Neural cell (in vitro differentiated cells): Measurements from ENCODE around the gene APBB1IP.

ENCODE experiments used
- CTCF ChIP-seq: fragments of 450-650 bp; IDR thresholded peaks from 2 replicates; pipeline ENCODE4 v1.5.1; 2014; ENCODE audit warnings: antibody characterized with exemption, mild to moderate bottlenecking, moderate library complexity; ENCODE audit not compliant: poor library complexity, severe bottlenecking
- EZH2 ChIP-seq: fragments of 200-600, 300-800 bp; shearing (Covaris generic), sonication (generic); IDR thresholded peaks from 2 replicates; pipeline ENCODE4 v1.6.1; 2014; ENCODE audit warnings: antibody characterized with exemption, low read length, borderline replicate concordance, mild to moderate bottlenecking; ENCODE audit not compliant: insufficient read depth, poor library complexity, severe bottlenecking

- TF ChIP-seq CTCF (no peak), EZH2 (no peak)
These were observed 48.2 kb downstream of the APBB1IP start for GRCh38 chr10:26486304-26486703.
